Aorta (tissue), 5 donors: ENCODE results near the gene TBX20. TPM values are rescaled to one million over a fixed set of nuclear protein-coding genes. Genes with fewer than 3 reads are reported as not detected.
A peak's percentile ranks its signal among the peaks of the same experiment; 100 is the strongest.
"Not testable (repeated sequence)": the region's sequence is repeated elsewhere in the genome, so short reads cannot be mapped to it uniquely, and the experiment has no call there.

Experiments
- ATAC-seq: fragments of 200-7000 bp; cut with Tn5 transposase; one replicate; pipeline ENCODE4 v1.9.1; 2022; ENCODE audit warnings: moderate library complexity; ENCODE audit not compliant: low FRiP score
- DNase-seq, 2 donors: peaks; one replicate each; pipeline ENCODE4 v3.0.0-alpha.2; 2020
- H3K27ac ChIP-seq, 2 donors: one replicate each; pipeline ENCODE4 v1.5.1; 2013; ENCODE audit warnings: low read length in 2 of 2, mild to moderate bottlenecking in 2 of 2, moderate library complexity in 2 of 2, control low read depth in 1 of 2, inconsistent platforms in 1 of 2, low read depth in 1 of 2
- H3K27me3 ChIP-seq, 2 donors: one replicate each; pipeline ENCODE4 v1.6.1; 2013; ENCODE audit warnings: control low read depth in 1 of 2, low read length in 1 of 2, mild to moderate bottlenecking in 1 of 2, moderate library complexity in 1 of 2; ENCODE audit not compliant: insufficient read depth in 2 of 2, control insufficient read depth in 1 of 2
- H3K36me3 ChIP-seq, 2 donors: one replicate each; pipeline ENCODE4 v1.6.1; 2013; ENCODE audit warnings: control low read depth in 1 of 2, low read length in 1 of 2, mild to moderate bottlenecking in 1 of 2; ENCODE audit not compliant: insufficient read depth in 2 of 2, control insufficient read depth in 1 of 2
- H3K4me1 ChIP-seq, 2 donors: one replicate each; pipeline ENCODE4 v1.6.1; 2013; ENCODE audit warnings: low read length in 2 of 2, control low read depth in 1 of 2, mild to moderate bottlenecking in 1 of 2, moderate library complexity in 1 of 2; ENCODE audit not compliant: insufficient read depth in 2 of 2, control insufficient read depth in 1 of 2
- H3K4me3 ChIP-seq, 2 donors: one replicate each; pipeline ENCODE4 v1.5.1; 2013; ENCODE audit warnings: low read length in 2 of 2, control low read depth in 1 of 2, mild to moderate bottlenecking in 1 of 2
- H3K9me3 ChIP-seq: one replicate; pipeline ENCODE4 v1.6.1; 2013; ENCODE audit warnings: mild to moderate bottlenecking, low read length; ENCODE audit not compliant: control insufficient read depth
- WGBS, 2 donors: extraction: QIAGEN DNeasy Blood & Tissue Kit; methylation state at CpG; one replicate each; pipeline ENCODE4 v1.1.7; 2013; 5-methylcytosine and 5-hydroxymethylcytosine counted together
- intact Hi-C, 2 donors: fragments of 100-400 bp; cut with DNase I; formaldehyde crosslinking; loops; one replicate each; pipeline versions ENCODE4 v1.14.2 to v1.15.0; 2022
- polyA plus RNA-seq, 2 donors: library from polyadenylated mRNA; stranded (reverse); fragments of 200-250 nt; gene quantifications; one replicate each; pipeline ENCODE4 v1.2.3, GENCODE V29; 2013
- total RNA-seq, 2 donors: library from RNA; stranded (reverse); fragmentation: NEBNext Ultra II Directional; extraction: Animal tissue kit (Norgen Biotek cat#: 25700); gene quantifications; one replicate each; pipeline ENCODE4 v1.2.1, GENCODE V29; 2021
- donor health status: healthy with polysubstance abuse.
- donor health status: Bipolar disorder and iron deficiency.
- donor health status: DM: no; HTN: no; CAD: no.
- donor health status: DM: no; HTN: no; CAD: no.
- donor health status: DM: yes; HTN: yes; CAD: no.

Gene TBX20
- total and polyA plus RNA-seq, 4 donors: 0.36 TPM; not detected in 3

DNA sequence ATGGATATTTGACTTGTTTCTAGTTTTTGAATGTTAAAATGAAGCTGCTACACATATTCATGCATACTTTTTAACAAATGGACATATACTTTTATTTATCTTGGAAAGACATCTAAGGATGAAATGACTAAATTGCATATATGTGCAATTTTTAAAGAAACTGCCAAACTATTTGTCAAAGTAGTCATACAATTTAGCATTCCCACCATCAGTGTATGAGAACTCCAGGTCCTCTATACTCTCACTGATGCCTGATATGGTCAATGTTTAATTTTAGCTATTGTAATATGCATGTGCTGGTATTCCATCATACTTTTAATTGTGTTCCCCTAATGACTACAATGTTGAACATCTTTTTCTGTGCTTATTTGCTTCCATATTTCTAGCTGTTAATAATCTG, 47.0 kb downstream of the TBX20 start:
- H3K27me3 ChIP-seq, H3K36me3 ChIP-seq, H3K27ac ChIP-seq, H3K4me3 ChIP-seq, intact Hi-C loops, DNase-seq, H3K4me1 ChIP-seq, ATAC-seq, H3K9me3 ChIP-seq: not testable (repeated sequence)

GRCh38 chr7:35204850-35205249, 49.0 kb downstream of the TBX20 start:
- intact Hi-C loops: not testable (repeated sequence)

DNA sequence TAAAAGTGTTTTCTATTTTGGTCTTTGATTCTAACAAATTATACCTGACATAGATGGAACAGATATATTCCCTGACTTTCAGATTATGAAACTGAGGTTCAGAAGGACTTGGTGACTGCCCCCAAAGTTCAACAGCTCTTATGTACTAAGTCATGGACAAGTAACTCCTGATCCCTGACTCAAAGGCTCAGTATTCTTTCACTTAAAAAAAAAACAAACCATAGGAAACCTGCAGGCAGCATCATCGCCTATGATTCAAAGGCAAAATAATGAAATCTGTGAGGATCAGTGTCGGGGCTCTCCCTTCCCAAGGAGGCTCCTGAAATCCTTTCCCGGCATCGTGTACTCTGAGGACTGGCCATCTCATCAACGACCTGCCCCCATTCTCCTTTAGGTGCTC, 49.9 kb downstream of the TBX20 start:
- H3K27me3 ChIP-seq, H3K4me3 ChIP-seq, H3K4me1 ChIP-seq, intact Hi-C loops, DNase-seq, H3K27ac ChIP-seq, H3K9me3 ChIP-seq, ATAC-seq, H3K36me3 ChIP-seq: not testable (repeated sequence)
- WGBS, 2 donors: 87 to 89% methylated on average over 4 to 5 of the region's 5 CpGs

More at GRCh38 chr7:35204850-35205249, 49.0 kb downstream of the TBX20 start:
- not testable (repeated sequence) for H3K36me3 ChIP-seq, H3K4me1 ChIP-seq, H3K27ac ChIP-seq, H3K9me3 ChIP-seq, H3K4me3 ChIP-seq, H3K27me3 ChIP-seq, ATAC-seq, DNase-seq
- 93 to 97% methylated on average over 1 of the region's 1 CpG for WGBS, 2 donors

DNA sequence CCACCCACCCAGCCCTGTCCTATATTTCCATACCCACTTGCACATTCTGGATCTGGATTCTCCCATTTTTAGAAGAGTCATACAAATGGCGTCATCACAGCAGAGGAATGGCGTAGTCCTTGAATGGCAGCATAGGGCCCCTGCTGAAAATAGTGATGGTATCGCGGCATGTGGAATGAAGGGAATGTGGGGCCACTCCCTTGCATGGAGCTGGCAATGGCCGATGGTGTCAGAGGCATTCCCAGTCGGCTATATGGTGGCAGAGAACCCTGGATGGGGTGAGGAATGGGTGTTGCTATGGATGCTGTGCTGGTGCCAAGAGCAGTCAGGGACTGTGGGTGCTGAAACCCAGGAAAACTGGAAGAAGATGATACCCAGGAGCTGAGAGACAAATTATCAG, 51.5 kb downstream of the TBX20 start:
- not testable (repeated sequence) for H3K4me1 ChIP-seq, ATAC-seq
- WGBS, 2 donors: 51 to 72% methylated on average over 6 of the region's 6 CpGs

DNA sequence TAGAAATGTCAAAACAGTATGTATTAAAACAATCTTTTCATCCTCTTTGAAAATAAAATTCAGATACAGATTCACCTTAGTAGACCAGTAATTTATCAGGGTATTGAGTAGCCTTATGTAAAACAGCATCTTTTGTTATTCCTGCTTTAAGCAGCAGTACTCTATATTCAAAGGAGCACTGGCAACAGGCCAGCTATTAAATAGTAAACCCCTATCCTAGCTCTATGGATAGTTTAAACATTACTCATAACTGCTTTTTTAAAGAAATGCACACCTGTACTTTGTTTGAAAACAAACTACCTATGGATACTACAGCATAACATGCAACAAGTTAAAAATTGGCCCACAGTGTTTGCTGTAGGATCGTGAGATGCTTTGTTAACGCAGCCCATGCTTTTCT, 53.7 kb downstream of the TBX20 start:
- H3K27me3 ChIP-seq, H3K9me3 ChIP-seq, H3K4me3 ChIP-seq, intact Hi-C loops, H3K27ac ChIP-seq, ATAC-seq, DNase-seq, H3K36me3 ChIP-seq, H3K4me1 ChIP-seq: not testable (repeated sequence)
- WGBS, 2 donors: 75 to 90% methylated on average over 2 of the region's 2 CpGs

More for the DNA sequence above, 51.5 kb downstream of the TBX20 start:
- H3K27me3 ChIP-seq, intact Hi-C loops, H3K9me3 ChIP-seq, DNase-seq, H3K36me3 ChIP-seq, H3K4me3 ChIP-seq, H3K27ac ChIP-seq: not testable (repeated sequence)

DNA sequence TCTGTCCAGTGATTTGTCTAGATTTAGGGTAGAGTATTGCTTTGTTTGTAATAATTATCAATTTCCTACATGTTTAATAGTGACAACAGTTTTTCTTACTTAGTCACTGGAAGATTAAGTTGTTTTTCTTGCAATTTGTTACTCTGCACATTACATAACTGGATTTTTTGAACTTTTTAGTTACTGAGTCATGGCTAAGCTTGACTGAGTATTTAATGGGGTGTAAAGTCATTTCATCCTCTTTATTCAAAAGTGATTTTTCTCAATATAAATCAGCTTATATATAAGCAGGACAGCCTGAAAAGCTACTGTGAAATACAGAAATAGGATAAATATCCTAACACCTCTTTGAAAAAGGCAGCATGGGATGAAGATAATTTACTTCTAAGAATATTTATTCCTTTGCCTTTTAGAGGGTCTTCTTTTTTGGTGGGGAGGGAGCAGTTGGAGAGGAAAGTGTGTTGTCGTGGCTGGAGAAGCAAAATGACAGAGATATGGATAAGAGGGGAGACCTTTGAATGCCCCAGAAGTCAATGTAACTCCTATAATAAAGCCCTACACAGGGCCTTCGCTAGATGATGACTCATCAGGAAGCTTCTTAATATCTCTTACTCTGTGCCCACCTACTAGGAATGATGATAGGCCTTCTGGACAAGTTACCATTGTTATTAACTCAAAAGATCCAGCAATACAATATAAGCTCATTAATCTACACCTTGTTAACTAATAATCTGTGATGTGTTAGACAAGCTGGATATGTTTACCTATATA, 55.3 kb downstream of the TBX20 start:
- H3K4me1 ChIP-seq, DNase-seq, H3K27me3 ChIP-seq, H3K27ac ChIP-seq, H3K9me3 ChIP-seq, intact Hi-C loops, H3K36me3 ChIP-seq, H3K4me3 ChIP-seq, ATAC-seq: not testable (repeated sequence)
- WGBS, 2 donors: 53 to 69% methylated on average over 2 of the region's 2 CpGs

- ATAC-seq, H3K27me3 ChIP-seq, H3K4me3 ChIP-seq, H3K36me3 ChIP-seq, intact Hi-C loops, H3K27ac ChIP-seq, H3K4me1 ChIP-seq, H3K9me3 ChIP-seq, DNase-seq: not testable (repeated sequence)
- WGBS, 2 donors: 79 to 90% methylated on average over 4 of the region's 4 CpGs
These were observed 62.3 kb downstream of the TBX20 start for GRCh38 chr7:35191571-35191970.

DNA sequence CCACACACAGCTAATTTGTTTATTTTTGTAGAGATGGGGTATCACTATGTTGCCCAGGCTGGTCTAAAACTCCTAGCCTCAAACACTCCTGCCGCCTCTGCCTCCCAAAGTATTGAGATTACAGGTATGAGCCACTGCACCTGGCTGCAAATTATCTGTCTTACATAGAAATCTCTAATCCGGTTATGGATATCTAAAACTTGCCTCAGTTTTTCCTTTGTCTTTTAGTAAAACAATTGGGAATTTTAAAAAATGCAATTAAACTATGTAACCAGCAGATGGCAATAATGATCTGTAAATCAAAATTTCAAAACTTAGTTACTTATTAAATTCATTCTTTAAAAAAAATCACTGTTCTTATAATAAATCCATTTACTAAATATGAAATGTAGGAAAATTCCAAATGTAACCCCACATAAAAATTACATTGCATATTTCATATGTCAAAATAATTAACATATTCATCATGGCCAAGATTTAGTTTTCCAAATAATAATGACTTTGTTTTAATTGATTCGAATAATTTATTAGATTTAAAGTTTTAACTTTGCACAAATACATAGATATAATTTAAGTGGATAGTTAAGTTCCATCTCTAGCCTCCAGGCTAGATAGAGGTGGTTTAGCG, 63.6 kb downstream of the TBX20 start:
- H3K36me3 ChIP-seq, H3K27ac ChIP-seq, intact Hi-C loops, H3K27me3 ChIP-seq, H3K9me3 ChIP-seq, H3K4me1 ChIP-seq, DNase-seq, H3K4me3 ChIP-seq, ATAC-seq: not testable (repeated sequence)
- 55% methylated on average over 4 of the region's 4 CpGs for WGBS, 2 donors

DNA sequence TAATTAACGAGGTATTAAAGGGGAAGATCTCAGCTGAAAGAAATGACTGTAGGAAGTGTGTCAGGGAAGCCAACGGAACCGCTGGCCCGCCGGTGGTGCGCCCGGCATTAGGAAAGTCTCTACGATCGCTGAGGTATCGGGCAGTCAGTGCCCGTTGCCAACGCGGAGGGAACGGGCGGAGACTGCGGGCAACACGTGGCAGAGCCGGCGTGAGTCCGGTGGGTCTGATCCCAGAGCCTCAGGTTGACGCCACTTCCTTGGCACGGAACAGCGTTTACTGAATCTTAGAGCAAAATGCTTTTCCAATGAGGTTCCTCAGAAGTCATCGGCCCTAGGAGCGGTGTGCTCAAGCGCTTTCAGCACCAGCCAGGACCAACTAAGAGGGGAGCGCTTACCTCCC, 67.1 kb downstream of the TBX20 start:
- WGBS, 2 donors: 1 to 2% methylated on average over 27 of the region's 27 CpGs
- not testable (repeated sequence) for H3K36me3 ChIP-seq

More for the DNA sequence above, 67.1 kb downstream of the TBX20 start:
- peak in 1 of 2 donors; percentile 63 for DNase-seq
- H3K9me3 ChIP-seq, H3K4me1 ChIP-seq, intact Hi-C loops, H3K4me3 ChIP-seq, ATAC-seq, H3K27ac ChIP-seq, H3K27me3 ChIP-seq: not testable (repeated sequence)
